Fibroblast of peridontal ligament (primary cell): ENCODE measurements around the gene FIBIN.
A peak's percentile ranks its signal among the peaks of the same experiment; 100 is the strongest.
"Not testable (repeated sequence)": the region's sequence is repeated elsewhere in the genome, so short reads cannot be mapped to it uniquely, and the experiment has no call there.

Source experiments
- DNase-seq: peaks from one replicate; pipeline ENCODE4 v3.0.0-alpha.2; 2010; ENCODE audit errors: extremely low read depth

The FIBIN gene

DNA sequence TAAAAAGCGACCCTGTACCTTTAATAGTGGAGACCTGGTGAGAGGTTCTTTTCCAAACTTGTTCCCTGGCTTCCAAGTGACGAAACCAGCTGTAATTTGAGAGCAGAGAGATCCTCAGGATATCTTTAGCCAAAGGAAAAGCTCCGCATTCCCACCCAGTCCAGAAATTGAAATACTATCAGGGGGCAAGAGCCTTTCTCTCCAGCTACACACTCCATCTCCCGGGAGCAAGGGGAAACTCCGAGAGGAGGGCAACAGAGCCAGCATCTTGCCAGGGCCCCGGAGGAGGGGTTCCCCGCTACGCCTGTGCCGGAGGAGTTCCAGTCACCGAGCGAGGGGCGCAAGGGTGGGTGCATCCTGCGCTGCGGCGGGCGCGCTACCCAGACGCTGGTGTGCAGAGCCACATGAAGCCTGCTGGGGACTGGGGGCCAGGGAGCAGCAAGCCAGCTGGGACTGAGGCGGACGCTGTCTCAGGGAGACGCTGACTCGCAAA lies at the start of gene FIBIN:
Gene FIBIN, plus strand, starts transcription at position 148 of the 493 bp plus-strand sequence. CDS start 415 bp downstream, outside the sequence.
- DNase-seq, result peak; percentile 77

DNA sequence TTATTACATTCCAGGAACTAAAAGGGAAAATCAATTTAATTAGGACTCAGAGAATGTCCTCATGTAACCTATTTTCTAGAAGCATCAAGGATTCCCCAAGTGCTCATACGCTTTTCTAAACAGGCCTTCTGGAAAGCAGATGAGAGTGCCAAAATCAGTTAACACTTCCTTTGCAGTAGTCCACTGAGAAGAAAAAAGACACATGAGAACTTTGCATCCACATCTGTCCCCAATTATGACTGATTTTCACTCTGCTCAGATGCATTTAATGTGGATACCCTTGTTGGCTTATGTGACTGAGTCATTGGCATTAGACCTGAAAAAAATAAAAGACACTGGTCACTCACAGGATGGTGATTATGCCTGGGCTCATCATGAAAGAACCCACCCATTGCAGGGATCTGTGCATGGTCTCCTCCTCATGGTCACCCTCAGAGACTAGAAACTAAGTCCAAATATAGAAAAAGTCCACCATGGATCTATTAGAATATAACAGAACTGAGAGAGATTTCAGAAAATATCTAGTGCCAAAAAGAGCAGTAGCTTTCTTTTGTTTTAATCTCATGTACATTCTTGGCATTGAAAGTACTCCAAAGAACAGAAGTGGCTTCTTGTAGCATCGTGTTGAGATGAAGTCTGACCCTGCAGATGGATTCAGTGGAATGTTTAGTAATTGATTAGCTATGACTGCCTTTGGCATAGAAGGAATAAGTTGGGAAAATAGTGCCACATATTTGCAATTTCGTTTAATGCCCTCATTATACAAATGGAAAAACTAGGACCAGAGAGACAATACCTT lies 48.8 kb upstream of the FIBIN start:
- peak; percentile 92 for DNase-seq

DNA sequence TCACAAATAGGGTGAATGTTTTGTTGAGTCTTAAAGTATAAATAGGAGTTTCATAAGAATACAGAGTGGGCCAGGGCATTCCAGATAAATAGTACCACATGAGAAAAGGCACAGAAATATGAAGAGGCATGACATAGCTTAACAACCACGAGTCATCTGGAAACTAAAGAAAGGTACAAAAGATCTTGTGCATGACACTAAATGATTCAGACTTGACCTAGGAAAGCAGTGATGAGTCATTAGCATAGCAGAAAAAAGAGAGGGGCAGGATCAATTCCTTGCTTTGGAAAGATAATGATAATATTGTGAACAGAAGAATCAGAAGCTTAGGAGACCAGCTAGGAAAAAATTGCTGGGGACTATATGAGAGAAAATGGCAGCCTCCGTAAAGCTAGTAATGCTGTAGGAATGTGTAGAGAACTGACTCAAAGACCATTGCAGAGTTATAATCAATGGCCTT lies 47.6 kb upstream of the FIBIN start:
- peak; percentile 73 for DNase-seq

DNA sequence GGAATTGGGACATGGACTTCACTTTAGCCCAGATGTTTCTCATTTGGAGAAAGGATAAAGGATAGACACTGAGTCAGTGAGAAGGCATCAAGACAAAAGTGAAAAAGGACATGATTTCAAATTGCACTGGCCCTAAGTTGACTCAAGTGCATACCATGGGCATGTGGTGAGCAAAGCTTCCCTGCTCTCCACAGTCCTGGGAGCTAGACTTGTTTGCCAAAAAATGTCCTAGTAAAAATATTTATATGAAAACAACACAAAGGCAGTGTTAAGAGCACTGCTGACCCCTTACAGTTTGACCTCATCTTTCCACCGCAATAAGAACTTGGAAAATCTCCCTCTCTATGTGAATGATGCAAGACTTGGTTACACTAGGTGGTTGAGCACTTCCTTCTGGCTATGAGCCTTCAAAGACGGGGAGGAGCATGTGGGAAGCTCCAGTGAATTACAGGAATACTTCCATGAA lies 46.5 kb upstream of the FIBIN start:
- DNase-seq, result peak; percentile 100

DNA sequence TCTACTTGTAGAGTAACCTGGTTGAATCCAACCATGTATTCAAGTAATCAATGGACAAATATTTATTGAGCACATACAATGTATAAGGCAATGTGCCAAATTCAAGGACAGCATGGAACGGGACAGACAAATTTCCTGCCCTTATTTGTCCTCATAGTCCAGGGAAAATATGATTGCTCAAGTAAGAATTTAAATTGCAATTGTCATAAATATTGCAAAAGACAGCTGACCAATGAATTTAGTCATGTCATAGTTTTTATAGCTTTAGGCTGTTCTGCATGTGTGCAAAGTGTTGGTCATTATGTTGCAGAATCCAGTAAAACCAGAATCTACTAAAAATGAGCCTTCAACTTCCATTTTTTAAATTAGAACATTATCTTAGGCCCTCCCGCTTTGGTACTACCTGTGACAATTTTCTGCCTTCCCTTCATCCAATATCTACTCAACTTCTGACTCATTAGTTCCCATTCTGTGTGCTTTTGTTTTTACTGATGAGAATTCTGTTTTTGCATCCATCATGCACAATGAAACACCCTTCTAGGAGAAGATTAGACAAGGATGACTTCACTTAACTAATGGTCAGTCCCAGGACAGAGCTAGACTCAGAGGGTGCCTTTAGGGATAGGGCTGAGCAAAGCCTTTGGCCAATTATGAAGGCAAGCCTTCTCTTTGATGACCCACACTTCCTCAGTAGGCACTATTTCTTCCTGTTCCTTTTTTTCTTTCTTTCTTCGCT lies 45.8 kb upstream of the FIBIN start:
- no peak for DNase-seq

DNA sequence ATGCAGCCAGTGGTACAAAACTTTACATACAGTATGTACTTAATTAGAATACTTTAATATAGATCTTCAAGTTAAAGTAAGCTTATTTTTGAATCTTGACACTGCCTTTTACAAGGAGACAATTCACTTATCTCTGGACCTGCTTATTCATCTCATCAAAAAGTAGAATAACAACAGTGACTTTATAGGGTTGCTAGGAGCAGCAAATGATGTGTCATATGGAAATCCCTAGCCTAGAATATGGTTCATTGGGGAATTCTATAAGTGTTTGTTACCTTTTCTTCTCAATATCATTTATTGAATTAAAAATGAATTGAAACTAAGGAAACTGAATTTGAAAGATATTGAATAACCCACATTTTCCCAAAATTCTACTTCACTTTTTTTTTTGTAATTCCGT lies 45.0 kb upstream of the FIBIN start:
- DNase-seq, result no peak

DNA sequence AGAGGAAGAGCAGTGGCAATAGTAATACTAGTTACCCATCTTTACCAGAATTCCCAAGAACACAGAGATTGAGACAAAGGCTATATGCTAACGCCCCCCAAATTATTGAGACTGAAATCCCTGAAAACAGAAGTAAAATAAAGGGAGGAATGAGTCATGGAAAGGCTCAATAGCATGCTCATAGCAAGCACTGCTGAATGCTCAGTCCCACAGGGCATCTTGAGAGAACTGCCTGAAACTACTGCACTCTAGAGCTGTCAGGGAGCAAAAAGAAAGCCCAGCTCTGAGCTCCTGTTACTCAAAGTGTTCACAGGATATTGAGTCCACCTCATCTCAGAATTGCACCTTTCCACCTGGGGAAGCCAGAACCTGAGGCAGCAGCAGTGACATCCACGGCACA lies 44.1 kb upstream of the FIBIN start:
- DNase-seq, result peak; percentile 53

DNA sequence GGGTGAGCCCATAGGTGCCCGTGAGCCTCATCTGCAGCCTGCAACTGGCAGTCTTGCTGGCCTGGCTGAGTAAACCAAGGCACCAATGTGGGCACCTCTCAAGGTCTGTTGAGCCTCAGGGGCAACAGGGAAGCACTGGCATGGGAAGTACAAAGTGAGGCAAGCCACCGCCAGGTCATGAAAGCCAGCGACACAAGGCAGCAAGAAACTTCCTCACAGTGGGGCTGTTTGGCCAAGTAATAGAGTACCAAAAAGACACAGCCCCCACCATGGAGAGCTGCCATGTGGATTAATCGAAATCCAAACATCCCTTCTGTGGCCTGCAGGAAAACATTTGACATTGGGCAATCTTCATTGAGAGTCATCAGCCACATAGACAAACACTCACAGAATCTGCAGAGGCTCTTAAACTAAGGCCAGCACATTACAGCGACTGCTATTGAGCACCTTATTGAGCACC lies 43.6 kb upstream of the FIBIN start:
- DNase-seq, result peak; percentile 93

DNA sequence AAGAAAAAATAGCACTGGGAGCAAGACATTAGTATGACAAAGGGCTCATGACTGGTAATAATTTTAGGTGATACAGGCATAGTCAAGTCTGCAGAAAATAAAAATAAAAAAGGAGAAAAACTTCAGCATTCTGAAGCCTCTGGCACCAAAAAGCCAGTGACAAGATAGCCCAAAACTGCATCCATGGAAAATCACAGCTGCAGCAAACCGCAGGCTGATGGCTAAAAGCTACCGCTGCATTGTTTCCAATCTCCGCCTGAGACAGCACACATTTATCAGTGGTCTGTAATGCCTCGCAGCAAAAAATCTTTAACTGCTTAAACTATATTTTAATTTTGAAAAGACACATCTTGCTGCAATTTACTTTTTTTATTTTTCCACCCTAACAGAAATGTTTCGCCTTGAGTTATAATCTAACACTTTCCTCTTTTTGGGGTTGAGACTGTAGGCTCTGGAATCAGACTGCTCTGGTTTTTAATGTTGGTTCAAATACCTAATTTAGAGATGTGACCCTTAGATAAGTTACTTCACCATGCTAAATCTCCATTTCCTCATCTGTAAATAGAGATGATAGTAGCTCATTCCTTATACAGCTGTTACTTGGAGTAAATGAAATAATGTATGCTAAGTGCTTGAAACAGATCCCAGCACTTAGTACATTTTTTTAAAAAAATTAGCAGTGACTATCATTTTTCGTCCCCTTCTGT lies 42.0 kb upstream of the FIBIN start:
- DNase-seq, result no peak

DNA sequence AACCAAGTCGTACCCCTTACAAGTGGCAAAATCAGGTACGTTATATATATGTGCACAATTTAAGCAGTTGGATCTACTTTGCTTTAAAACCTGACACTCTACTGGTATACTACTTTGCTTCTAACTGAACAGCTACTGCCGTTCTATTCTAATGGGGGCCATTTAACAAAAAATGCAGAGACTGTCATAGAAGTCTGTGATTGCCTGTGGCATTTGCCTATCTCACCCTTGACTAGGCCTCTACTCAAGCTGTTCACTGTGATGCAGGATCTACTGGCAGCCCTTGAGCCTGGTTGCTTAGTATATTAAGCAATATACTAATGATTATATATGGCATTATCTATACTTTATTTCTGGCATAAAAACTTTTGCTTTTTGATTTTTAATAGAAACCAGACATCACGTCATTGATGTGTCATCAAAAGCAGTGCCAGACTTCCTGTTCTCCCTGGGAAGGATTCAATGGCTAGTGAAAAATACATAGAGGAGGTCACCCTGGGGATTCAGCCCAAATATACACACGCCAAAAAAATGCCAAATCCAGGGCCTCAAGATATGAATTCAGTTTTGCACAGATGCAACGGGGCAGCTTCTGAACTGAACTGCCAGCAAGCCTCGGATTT lies 40.0 kb upstream of the FIBIN start:
- peak; percentile 80 for DNase-seq

DNA sequence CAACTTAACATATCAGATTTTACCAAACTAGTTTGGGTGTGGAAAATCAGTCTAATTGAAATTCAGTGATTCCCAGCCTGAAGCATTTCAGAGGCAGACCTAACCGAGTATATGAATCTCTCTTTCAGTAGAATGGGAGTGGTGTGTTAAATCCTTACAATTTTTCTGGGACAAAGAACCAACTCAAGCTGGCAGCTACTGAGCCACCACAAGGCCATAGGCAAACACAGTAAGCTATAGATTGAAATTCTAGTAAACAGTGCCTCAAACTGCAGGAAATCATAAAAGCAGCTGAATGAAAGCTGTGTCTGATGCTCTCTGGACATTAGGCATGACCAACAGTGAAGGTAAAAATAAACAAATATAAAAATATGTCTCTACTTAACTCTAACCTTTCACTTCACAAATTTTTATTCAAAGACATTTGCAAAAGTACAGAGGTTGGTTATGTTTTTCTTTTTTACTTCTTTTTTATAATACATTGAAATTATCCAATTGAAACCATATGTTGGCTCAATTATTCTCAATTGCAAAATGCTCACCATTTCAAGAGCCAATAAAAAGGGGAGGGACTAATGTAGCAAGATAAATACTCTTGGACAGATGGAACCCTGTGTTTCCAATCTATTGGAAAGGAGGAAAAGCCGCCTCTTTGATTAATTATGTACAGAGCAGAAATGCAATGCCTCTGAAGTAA lies 35.8 kb upstream of the FIBIN start:
- DNase-seq, result peak; percentile 31

DNA sequence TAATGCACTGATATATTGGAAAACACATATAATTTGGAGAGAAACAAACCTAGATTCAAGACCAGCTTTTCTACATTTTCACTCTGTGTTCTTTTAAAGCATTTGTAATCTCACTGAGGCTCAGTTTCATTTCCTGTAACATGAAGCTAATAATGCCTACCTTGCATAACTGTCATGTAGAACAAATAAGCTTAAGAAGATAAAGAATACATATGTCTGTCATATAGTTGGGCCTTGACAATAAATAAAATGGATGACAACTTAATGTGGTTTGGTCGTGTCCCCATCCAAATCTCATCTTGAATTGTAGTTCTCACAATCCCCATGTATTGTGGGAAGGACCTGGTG lies 35.2 kb upstream of the FIBIN start:
- no peak for DNase-seq

DNA sequence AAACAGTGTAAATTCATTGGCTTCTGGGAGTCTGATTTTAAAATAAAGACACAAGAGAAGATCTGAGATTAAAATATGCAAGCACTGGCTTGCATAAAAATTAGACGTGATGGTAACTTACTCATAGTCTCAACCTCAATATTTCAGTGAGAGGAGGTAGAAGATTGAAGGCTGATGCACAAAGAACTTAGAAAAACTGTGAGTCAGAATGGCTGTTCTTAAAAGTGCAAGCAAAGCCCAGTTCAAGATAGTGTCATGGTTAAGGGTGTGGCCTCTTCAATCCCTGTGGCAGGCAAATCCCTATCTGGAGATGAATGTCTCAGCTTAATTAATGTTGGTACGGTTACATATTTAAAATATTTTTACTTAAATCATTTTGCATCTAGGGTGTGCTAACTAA lies 33.6 kb upstream of the FIBIN start:
- peak; percentile 37 for DNase-seq

DNA sequence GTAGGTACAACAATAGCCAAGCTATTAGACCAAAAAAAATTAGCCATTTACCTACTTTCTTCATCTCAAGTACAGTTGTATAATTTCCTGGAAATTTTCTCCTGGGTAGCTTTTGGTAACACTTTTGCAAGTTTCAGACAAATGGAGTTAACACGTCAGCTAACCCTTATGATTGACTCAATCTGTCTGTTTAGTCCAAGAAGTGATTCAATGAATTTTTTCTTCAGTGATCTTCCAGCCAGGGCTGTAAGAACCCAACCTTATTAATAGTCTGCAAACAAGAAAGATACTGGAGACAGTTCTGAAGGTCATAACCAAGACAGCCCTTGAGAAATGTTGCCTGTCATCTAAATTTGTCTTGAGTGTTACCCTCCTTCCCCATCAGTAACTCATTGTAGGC lies 30.1 kb upstream of the FIBIN start:
- no peak for DNase-seq

DNA sequence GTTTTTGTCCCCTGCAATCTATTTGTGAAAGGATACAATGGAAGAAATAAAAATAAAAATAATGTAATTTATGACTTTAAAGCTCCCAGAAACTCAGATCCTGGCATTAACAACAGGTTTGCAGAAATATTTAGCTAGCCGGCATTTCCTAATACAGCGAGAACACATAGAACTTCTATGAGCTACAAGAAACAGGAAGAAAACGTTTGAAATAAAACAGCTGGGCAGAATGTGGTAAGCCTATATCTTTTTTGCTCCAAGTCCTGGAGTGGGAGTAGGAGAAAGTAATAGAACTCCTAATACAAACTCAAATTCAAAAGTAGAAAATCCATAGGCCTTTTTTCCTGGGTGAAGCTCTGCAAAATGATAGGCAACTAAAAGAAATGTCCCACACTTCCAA lies 29.6 kb upstream of the FIBIN start:
- DNase-seq, result no peak

DNA sequence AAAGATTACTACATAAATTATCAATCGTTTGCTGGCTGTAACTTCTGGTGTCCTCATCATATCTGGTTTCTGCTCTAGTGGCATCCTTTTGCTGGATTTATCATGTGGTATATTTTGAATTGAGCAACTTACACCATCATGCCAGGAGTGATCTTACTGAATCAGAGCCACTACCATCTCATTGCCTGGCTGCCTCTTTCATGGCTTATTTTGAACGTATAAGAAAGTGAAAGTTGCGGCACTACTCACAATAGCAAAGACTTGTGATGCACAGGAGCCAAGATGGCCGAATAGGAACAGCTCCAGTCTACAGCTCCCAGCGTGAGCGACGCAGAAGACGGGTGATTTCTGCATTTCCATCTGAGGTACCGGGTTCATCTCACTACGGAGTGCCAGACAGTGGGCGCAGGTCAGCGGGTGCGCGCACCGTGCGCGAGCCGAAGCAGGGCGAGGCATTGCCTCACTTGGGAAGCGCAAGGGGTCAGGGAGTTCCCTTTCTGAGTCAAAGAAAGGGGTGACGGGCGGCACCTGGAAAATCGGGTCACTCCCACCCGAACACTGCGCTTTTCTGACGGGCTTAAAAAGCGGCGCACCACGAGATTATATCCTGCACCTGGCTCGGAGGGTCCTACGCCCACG lies 28.9 kb upstream of the FIBIN start:
- DNase-seq, result not testable (repeated sequence)

DNA sequence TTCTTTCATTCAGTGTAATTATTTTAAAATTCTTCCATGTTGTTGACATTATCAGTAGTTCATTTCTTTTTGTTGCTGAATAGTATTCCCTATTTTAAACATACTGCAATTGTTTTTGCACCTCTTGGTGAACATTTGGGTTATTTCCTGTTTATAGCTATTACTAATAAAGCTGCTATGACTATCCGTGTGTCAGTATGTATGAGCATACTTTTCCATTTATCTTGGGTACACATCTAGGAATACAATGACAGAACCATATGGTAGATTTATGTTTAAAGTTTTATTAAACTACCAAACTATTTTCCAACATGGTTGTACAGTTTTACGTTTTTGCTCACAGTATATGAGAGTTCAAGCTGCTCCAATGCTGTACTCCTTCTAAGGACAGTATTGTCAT lies 22.0 kb upstream of the FIBIN start:
- no peak for DNase-seq

DNA sequence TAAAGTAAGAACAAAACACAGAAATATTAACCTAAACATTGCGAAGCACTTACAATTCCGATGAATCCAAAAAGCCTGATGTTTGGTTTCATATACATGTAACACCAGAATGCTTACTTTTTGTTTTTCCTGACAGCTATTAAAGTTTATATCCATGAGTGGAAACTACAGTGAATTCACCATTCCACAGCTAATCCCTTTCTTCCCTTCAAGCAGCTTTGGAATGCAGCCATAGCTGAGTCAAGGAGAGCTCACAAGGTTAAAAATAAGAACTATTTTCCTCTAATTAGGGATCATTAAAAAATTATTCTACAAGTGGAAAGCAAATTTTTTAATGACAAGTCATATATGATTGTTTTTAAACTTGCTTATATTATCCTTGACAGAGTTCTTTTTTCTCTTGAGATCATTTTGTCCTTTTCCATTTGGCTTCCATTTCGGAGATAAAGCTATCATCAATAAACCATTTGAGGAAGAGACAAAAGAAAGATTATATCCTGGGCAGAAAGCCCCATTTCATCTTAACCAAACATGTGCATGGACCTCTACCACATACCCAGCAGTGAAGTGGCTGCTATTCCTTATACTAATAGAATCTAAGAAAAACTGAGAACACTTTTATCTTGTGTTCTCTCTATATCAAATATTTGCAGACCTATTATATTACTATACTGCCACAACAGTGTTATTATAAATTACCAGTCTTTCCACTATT lies 19.7 kb upstream of the FIBIN start:
- DNase-seq, result peak; percentile 36

DNA sequence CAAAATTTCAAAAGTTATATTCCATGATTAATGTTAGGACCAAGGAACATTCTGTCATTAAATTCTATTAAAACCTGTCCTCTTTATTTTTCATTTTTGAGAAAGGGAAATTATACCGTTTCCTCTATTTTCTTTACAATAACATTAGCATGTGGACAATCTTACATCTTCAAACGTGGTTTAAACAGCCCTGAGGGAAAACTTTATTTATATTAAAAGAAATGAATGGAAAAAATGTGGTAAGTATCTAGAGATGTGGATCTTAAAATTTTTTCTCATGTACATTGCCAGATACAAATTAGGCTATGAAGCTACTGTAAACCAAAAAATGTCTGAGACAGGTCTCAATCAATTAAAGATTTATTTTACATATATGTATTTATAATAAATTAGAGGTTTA lies 18.9 kb upstream of the FIBIN start:
- DNase-seq, result no peak

DNA sequence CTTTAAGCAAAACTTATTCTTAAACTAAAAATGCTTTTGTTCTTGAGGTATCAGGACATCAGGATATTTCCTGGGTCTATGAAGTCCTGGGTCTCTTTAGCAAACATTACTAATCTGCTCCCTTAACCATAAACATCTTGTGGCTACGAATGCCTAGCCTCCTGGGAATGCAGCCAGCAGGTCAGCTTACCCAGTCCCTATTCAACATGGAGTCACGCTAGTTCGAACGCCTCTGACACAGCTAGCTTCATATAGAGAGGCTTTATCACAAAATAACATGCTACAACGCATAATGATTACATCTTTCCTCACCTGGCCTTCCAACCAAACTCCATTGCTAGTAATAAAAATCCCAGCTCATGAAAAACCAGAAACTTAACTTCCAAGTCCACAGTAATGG lies 17.5 kb upstream of the FIBIN start:
- peak; percentile 72 for DNase-seq
